GM19023 (cell line): ENCODE measurements around the gene COL18A1.

Experiments used
- ATAC-seq: cut with Tn5 transposase; IDR thresholded peaks from one replicate; pipeline ENCODE4 v1.9.1; 2021; ENCODE audit warnings: mild to moderate bottlenecking, moderate library complexity; ENCODE audit not compliant: unreplicated experiment

The COL18A1 gene

DNA sequence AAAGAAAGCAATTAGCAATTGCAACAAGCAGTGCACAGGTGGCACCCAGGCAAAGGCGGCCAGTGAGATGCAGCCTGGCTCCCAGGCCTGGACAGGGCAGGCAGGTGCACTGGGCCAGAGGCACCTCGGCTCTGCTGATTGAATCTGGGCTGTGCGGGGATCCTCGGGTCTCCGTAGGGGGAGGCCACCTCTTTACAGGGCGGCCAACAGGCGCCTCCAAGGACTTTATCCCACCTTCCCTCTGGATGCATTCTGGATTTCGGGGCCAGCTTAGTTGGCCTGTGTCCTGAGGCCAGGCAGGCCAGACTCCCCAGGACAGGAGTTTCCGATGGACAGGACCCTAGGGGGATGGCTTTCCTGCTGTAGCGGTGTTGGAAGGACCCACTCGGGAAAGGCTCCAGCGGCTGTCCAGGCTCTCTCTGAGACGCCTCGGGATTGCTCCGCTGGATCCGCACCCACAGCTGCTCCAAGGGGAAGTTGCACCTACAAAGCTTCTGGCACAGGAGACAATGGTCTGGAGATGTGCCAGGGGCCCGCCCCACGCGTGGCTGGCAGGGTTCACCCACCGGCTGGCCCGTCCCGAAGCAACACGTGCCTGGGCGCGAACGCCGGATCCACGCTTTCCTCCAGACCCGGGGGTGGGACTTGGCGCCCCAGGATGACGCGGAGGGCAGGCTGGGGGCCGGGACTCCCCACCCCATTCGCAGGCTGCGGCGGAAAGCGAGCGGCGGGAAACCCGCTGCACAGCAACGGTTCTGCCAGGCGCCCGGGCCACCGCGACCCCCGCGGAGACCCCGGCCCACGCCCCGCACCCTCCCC is 136.5 kb downstream of the COL18A1 start:
- ATAC-seq = peak; percentile 47

DNA sequence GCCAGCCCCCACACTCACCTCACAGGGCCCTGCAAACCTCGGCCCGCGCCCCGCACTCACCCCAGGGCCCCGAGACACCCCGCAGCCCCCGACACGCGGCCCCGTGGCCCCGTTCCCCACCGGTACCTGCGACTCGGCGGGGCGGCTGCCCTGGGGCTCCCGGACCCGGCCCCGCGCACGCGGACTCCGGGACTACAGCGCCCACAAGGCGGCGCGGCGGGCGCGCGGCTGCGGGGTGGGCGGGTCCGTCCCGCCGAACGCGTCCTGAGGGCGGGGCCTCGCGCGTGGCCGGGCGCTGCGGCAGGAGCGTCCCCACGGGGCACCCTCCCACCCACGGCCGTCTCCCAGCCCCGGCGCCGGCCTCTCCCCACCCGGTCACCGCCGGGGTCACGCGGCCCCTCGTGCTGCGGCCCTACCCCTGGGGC is 137.3 kb downstream of the COL18A1 start, which contains the start of gene SLC19A1:
Gene SLC19A1 (minus strand): TSS at position 199 of the 425 bp plus-strand sequence. CDS start 4,481 bp downstream, outside the sequence.
- ATAC-seq = peak; percentile 64

DNA sequence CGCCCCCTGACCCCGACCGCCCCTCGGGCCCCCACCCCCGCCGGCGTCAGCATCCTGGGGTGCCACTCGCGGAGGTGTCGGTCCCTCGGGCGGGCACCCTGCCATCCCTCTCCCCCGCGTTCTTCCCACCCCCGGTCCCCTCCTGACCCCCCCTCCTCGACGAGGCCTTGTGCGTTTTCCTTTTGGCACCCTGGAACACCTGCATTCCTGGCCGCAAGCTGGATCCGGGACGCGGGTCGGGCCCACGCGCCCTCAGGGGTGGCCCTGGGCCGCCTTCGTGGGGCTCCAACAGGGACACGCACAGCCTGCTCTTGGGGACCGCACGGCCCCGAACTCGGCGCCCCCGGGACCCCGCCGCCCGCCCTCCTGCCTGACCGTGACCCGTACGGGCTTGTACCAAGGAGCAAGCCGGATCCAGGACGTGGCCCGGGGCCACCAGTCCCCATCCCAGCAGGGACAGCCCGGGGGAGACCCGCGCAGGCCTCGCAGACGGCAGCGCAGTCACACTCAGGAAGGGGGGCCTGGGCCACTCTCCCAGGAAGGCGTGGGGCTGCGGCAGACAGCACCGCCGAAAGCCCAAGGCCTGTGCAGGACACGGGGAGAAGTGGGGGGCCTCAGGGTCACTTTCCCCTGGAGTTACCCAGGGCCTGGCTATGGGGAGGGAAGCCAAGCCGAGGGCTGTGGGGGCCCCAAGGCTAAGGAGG is 137.9 kb downstream of the COL18A1 start:
- ATAC-seq = no peak

DNA sequence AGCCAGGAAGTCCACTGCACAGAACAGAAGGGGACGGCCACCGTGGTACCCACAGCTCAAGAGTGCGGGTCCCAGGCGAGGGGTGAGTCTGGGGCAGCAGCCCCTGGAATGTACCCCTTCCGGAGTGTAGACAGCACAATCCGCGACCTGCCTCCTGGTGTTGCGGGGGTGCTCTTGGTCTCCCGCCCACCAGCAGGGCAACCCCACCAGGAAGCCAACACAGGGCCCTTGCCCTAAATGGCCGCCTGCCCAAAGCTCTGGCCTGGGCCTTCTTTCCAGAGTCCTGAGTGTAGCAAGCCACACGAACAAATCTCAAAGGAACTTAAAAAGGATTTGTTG is 138.4 kb downstream of the COL18A1 start:
- no peak for ATAC-seq

DNA sequence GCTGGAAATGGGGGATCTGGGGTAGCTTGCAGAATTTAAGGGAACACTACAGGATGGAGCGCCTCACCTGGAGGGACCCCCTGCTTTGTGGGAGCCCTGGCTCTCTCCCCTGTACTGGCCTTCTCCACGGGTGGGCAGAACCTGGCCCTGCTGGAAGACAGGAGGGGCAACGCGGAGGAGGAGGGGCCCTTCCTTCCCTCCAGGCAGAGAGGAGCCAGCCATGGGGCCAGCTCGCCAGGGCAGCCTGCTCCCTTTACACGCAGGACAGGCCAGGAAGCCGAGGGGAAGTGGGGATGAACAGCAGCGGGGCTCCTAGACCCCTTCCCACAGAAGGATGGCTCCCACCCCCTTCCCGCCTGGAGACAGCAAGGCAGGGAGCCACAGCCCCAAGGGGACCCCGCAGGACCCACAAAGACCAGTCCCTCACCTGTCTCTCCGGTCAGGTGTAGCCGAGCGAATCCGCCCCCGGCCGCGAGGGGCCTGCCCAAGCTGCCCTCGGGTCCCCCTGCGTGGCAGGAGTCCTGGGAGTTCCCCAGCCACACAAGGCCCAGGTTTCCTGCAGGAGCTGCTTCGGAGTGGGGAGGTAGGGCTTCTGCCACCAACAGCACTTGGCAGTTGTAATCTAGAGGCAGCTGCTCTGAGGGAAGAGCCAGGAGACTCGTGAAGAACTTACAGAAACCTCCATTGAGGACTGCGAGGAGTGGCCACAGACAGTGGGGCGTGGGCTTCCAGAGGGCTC is 138.9 kb downstream of the COL18A1 start:
- no peak for ATAC-seq

DNA sequence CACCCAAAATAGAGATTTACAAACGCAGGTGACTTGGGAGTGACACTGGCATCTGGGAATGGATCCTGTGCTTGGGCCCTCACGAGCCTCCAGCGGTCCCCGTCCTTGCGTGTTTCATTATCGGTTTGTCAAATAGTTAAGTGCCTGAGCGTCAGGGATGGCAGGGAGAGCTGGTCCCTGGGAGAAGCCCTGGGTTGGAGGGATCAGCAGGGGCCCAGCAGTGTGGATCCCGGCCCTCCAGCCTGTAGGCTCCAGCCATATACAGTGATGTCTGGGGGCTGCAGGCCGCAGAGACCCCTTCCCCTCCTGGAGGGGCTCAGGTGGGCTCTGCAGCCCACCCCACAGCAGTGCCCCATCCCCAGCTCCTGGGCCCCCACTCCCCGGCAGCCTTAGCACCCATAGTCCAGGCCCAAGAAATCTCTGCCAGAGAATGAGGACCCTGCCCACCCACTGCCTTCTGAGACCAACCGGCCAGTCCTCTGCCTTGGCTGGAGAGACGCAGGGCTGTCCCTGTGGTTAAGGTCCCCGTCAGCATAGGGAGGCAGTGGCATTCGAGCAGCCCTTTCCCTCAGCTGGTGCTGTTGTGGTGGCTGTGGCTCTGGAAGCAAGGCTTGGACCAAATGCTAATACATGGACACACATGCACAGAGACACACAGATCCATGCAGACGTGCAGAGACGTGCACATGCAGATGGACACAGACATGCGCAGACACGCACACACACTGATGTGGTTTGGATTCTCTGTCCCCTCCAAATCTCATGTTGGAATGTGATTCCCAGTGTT is 139.7 kb downstream of the COL18A1 start:
- ATAC-seq = no peak

DNA sequence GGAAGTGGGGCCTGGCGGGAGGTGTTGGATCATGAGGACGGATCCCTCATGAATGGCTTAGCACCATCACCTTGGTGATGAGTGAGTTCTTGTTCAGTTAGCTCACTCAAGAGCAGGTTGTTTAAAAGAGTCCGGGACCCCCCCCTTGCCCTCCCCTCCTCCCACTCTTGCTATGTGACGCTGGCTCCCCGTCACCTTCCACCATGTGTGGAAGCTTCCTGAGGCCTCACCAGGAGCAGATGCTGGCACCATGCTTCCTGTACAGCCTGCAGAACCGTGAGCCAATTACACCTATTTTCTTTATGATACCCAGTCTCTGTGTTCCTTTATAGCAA is 140.2 kb downstream of the COL18A1 start:
- ATAC-seq = no peak

DNA sequence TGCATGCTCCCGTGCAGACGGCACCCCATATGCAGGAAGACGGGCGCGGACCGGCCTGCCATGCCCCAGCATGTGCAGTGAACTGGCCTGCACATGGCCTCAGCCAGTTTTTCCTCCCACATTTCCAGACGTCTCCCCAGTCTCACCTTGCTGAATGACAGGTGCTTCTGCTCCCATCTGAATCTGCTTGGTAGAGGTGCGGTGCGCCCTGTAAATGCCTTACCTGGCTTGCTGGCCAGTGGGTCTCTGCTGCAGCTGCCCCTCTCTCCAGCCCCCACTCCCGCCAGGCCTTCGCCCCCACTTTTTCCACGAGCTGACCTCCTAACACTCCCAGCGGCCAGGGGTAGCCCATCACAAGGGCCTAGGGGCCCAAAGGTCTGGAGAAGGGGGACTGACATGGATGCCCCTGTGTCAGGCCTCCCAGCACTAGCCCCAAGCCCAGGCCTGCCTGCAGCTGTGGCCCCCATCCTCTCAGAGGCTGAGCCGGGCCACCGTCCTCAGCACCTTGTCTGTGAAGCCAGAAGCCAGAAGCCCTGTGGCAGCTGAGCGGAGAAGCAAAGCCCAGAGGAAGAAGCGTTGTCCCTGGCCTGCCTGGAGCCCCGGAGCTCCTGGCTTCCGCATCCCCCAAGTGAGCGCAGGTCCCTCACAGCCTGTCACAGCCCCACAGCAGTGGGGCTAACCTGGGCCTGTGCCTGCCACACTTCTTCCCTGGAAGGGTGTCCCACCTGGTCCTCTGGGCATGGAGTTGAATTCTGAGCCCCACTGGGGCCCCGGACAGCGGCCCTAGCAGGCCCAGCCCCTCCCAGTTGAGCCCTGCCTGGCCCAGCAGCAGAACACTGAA is 140.9 kb downstream of the COL18A1 start:
- ATAC-seq = no peak

DNA sequence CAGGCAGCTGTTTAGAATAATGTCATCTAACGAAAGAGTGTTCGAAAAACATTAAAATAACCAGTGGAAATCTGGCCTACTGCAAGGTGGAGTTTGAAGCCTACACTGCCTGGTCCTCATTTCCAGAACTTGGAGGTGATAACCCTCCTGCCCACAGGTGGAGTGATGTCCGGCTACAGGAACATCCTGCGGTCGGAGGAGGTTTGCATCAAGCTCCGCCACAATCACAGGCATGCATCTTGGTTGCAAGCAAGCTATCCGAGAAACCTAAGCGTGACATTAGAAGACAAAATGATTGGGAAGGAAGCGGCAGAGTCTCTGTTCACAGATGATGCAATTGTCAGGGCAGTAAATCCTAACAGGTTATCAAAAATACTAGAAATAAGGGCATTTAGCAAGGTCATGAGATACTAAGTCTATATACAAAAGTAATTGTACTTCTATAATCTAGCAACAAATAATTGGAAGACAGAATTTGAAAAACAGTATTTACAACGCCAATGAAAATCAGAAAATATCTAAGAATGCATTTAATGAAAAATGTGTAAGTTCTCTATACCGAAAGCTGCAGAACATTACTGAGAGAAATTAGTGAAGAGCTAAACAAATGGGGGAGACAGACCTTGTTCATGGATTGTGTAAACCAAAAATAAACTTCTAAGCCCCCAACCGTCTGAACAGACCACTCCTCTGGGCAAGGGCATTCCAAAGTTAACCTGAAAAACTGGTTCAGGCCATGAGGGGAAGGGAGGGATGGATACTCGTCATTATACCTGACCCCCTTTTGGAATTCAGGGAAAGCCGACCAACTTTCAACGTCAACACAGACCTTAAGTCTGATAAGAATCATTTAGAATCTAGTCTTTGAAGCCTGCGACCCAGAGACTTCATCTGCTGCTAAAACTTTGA is 141.9 kb downstream of the COL18A1 start:
- no peak for ATAC-seq

DNA sequence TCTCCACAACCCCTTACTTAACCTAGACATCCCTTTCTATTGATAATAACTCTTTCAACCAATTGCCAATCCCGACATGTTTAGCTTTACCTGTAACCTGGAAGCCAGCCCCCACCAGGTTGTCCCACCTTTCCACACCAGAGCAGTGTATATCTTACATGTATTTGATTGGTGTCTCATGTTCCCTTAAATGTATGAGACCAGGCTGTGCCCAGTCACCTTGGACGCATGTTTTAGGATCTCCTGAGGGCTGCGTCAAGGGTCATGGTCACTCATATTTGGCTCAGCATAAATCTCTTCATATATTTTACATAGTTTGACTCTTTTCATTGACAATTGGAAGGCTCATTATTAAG is 142.6 kb downstream of the COL18A1 start:
- ATAC-seq = no peak

DNA sequence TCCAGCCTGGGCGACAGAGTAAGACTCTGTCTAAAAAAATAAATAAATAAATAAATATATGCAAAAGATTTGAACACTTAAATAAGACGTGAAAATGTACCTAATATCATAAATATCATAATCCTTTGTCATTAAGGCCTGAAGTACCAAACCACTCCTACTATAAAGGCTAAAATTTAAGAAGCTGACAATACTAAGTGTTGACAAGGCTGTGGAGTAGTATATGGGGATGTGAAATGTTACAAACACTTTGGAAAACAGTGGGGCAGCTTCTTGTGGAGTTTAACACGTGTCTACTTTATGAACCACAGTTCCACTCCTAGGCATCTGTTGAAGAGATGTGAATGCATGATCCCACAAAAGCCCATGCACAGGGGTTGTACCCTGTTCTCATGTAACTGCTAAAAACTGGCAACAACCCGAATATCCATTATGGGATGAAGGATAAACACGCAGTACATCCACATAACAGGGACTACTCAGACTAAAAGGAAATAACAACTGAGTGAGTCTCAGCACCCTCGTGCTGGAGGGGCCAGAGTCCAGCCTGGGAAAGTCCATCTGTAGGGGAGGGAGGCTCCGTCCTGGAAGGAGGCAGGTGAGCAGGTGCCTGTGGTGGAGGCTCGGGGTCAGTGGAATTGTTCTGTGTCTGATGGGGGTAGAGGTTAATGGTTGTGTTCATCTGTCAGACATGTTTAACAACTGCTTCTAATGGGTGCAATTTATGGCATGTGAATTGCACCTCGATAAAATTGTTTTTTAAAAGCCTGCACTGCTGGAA is 143.9 kb downstream of the COL18A1 start:
- no peak for ATAC-seq

DNA sequence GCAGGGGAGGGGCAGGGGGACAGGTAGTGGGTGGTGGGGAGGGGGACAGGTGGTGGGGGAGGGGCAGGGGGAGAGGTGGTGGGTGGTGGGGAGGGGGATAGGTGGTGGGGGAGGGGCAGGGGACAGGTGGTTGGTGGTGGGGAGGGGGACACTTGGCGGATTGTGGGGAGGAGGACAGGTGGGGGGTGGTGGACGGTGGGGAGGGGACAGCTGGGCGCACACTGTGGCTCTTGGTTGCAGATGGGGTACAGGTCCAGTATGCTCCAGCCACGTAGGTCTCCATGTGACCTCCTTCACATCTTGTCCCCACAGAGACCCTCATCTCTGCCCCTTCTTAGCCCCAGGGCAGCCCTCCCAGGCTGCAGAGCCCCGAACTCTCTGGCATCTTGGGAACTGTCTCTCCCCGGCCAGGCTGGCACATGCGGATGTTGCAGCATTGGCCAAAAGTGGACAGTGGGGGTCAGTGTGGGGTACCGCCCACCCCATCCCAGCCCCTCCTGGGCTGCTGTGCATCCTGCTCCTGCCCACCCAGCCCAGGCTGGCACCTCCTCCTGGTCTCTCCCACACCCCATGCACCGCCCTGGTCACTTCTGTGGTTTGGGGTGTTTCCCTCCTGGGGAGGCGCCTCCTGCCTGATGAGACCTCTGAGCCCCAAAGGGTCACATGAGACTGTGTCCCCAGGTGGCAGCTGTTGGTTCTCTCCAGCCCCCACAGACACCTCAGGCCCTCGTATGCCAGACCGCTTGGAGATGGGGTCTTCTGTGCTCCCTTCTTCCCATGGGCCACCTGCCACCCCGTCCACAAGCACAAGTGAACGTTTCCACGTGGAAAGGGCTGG is 144.9 kb downstream of the COL18A1 start:
- no peak for ATAC-seq

DNA sequence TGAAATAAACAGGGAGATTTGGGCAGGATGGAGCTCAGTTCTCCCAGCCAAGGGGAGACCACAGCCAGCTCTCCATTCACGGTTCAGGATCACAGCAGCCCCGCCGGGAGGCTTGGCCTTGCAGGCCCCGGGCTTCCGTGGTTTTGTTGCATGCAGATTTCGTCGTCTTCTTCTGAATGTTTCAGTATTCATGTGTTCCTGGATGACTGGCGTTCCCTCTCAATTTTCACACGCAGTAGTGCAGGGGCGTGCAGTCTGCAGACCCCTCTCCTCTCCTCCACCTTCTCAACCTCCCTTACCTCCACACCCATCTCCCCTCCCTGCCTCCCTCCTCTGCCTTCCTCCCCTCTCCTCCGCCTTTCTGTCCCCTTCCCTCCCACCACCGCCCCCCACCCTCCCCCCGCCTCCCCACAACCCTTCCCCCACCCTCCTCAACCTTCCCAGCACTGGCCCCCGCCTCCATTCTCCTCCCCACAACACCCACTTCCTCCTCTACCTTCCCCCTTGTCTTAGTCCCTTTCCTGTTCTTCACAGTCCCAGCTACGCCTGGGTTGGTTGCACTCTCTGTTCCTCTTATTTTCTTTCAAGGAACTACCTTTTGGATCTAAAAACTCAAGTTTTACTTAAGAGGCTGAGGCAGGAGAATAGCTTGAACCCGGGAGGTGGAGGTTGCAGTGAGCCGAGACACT is 145.7 kb downstream of the COL18A1 start:
- ATAC-seq = no peak

DNA sequence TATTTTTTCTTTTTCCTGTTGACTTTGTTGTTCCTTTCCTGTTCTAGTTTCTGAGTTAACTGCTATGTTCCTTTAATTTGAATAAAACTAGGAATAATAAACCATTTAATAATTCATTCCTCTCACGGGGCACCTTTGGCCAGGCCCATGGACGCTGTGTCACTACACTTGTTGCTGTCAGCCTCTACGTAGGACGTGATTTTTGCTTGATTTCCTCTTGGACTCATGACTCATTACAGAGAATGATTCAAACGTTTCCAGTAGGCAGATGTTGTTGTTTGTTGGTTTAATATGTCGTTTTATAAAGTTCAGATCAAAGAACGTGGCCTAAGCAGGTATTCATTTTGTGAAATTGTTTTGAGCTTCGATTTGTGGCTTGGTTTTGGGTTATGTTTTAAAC is 146.4 kb downstream of the COL18A1 start:
- no peak for ATAC-seq

DNA sequence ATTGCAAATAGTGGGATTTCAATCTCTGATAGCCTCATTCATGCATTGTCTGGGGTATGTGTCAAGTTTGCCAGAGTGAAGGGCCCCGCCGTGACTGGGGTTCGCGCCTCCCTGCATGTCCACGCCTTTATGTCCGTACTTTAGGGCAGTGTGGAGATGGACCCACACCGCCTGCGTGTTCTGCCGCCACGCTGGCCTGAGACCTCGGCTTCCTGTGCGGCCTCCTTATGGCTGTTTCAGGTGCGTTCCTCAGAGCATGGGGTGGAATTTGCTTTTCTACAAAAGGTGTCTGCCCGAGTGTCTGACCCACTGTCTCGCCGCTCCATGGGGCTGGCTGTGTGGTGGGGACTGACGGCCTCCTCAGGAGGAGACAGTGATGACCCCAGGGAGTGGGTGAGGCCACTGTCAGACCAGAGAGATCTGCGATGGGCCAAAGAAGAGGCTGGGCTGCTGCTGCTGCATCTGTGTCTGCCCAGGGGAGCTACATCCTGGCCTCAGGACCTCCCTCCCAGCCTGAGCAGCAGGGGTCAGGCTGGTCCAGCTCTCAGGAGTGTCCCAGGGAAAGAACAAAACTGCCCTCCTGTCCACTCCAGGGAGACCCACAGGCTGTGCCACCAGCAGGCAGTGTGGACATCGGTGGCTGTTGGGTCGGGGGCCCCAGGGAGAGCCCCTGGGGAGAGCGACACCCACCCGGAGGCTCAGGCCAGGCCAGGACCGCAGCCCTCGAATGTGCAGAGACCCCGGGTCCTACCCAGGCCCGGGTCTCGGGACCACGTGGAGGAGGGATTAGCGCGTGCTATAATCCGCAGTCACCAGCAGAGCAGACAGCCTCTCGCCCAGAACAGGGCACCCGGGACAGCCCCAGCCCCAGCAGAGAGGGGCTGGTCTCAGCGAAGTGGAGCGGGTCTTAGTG is 147.1 kb downstream of the COL18A1 start:
- ATAC-seq = no peak
